Liver (tissue), 9 donors: Measurements from ENCODE around the gene OR4C6. TPM values are rescaled to one million over a fixed set of nuclear protein-coding genes. Genes with fewer than 3 reads are reported as not detected.

Source experiments
- DNase-seq: peaks from one replicate; pipeline ENCODE4 v3.0.0-alpha.2; 2017; ENCODE audit warnings: low spot score
- H3K27ac ChIP-seq, 2 donors: one replicate each; pipeline ENCODE4 v1.7.0; 2013; ENCODE audit warnings: inconsistent platforms in 2 of 2, low read length in 2 of 2, control low read depth in 1 of 2, low read depth in 1 of 2, mild to moderate bottlenecking in 1 of 2
- H3K27me3 ChIP-seq, 4 donors: one replicate each; pipeline versions ENCODE4 v1.6.1 to v1.7.0; 2013; ENCODE audit warnings: low read length in 3 of 4, inconsistent platforms in 1 of 4, mild to moderate bottlenecking in 1 of 4, moderate library complexity in 1 of 4; ENCODE audit not compliant: control insufficient read depth in 4 of 4, insufficient read depth in 4 of 4
- H3K36me3 ChIP-seq, 4 donors: one replicate each; pipeline versions ENCODE4 v1.6.1 to v1.7.0; 2013; ENCODE audit warnings: low read length in 3 of 4, mild to moderate bottlenecking in 3 of 4, low read depth in 1 of 4, moderate library complexity in 1 of 4; ENCODE audit not compliant: control insufficient read depth in 4 of 4, insufficient read depth in 3 of 4
- H3K4me1 ChIP-seq, 4 donors: one replicate each; pipeline versions ENCODE4 v1.6.1 to v1.7.0; 2013; ENCODE audit warnings: low read length in 3 of 4, mild to moderate bottlenecking in 3 of 4, moderate library complexity in 1 of 4; ENCODE audit not compliant: control insufficient read depth in 4 of 4, insufficient read depth in 4 of 4
- H3K4me3 ChIP-seq, 3 donors: one replicate each; pipeline versions ENCODE4 v1.6.1 to v1.7.0; 2013; ENCODE audit warnings: low read length in 3 of 3, control low read depth in 1 of 3, low read depth in 1 of 3, mild to moderate bottlenecking in 1 of 3
- H3K9ac ChIP-seq, 2 donors: one replicate each; pipeline ENCODE4 v1.7.0; 2013; ENCODE audit warnings: low read length in 2 of 2, mild to moderate bottlenecking in 2 of 2, moderate library complexity in 2 of 2, control low read depth in 1 of 2, low read depth in 1 of 2
- H3K9me3 ChIP-seq, 4 donors: one replicate each; pipeline versions ENCODE4 v1.6.1 to v1.7.0; 2013; ENCODE audit warnings: low read length in 3 of 4; ENCODE audit not compliant: control insufficient read depth in 4 of 4
- ATF3 ChIP-seq: IDR thresholded peaks from 2 replicates; pipeline ENCODE4 v1.6.1; 2016; ENCODE audit warnings: antibody characterized with exemption
- CTCF ChIP-seq: fragments of 150-350 bp; IDR thresholded peaks from 2 replicates; pipeline ENCODE4 v1.5.1; 2017; ENCODE audit warnings: improper control_type of control experiment, low read depth, low read length; ENCODE audit not compliant: missing input control
- FOXA1 ChIP-seq: IDR thresholded peaks from 2 replicates; pipeline ENCODE4 v1.6.1; 2016; ENCODE audit warnings: antibody characterized with exemption
- FOXA2 ChIP-seq: IDR thresholded peaks from 2 replicates; pipeline ENCODE4 v1.6.1; 2016; ENCODE audit warnings: antibody characterized with exemption
- HNF4A ChIP-seq, 2 donors: conservative IDR thresholded peaks; 2 replicates each; pipeline ENCODE4 v1.6.1; 2016; ENCODE audit warnings: antibody characterized with exemption in 2 of 2, mild to moderate bottlenecking in 2 of 2
- HNF4G ChIP-seq: IDR thresholded peaks from 2 replicates; pipeline ENCODE4 v1.6.1; 2016; ENCODE audit warnings: antibody characterized with exemption
- JUND ChIP-seq, 2 donors: IDR thresholded peaks; 2 replicates each; pipeline ENCODE4 v1.6.1; 2016; ENCODE audit warnings: antibody characterized with exemption in 2 of 2
- MAX ChIP-seq: IDR thresholded peaks from 2 replicates; pipeline ENCODE4 v1.6.1; 2016; ENCODE audit warnings: antibody characterized with exemption
- NR2F2 ChIP-seq: IDR thresholded peaks from 2 replicates; pipeline ENCODE4 v1.6.1; 2016; ENCODE audit warnings: antibody characterized with exemption
- RAD21 ChIP-seq, 2 donors: IDR thresholded peaks; 2 replicates each; pipeline ENCODE4 v1.6.1; 2016; ENCODE audit warnings: antibody characterized with exemption in 2 of 2, mild to moderate bottlenecking in 2 of 2
- REST ChIP-seq: IDR thresholded peaks from 2 replicates; pipeline ENCODE4 v1.6.1; 2016; ENCODE audit warnings: antibody characterized with exemption, mild to moderate bottlenecking
- RXRA ChIP-seq, 2 donors: IDR thresholded peaks; 2 replicates each; pipeline ENCODE4 v1.6.1; 2017 to 2018; ENCODE audit warnings: antibody characterized with exemption in 2 of 2, mild to moderate bottlenecking in 1 of 2
- SP1 ChIP-seq: IDR thresholded peaks from 2 replicates; pipeline ENCODE4 v1.6.1; 2018; ENCODE audit warnings: antibody characterized with exemption, mild to moderate bottlenecking
- TAF1 ChIP-seq: conservative IDR thresholded peaks from 2 replicates; pipeline ENCODE4 v1.6.1; 2016; ENCODE audit warnings: antibody characterized with exemption, mild to moderate bottlenecking
- YY1 ChIP-seq: IDR thresholded peaks from 2 replicates; pipeline ENCODE4 v1.6.1; 2016; ENCODE audit warnings: antibody characterized with exemption, mild to moderate bottlenecking
- WGBS: extraction: QIAGEN DNeasy Blood & Tissue Kit; methylation state at CpG from one replicate; pipeline ENCODE4 v1.1.7; 2013; 5-methylcytosine and 5-hydroxymethylcytosine counted together
- polyA plus RNA-seq, 2 donors: library from polyadenylated mRNA; stranded (reverse) in 1 of 2; unstranded in 1 of 2; fragments of 200-250 nt in 1 of 2; fragments of >200 nt in 1 of 2; fragmentation: Nextera tagmentation in 1 of 2; extraction: Ambion mirVana in 1 of 2; gene quantifications; one replicate each; pipeline versions ENCODE4 v1.2.1 to v1.2.3, GENCODE V29; 2013 to 2015
- total RNA-seq, 2 donors: library from RNA; depleted of rRNA; stranded (reverse); fragments of >200 nt; gene quantifications; one replicate each; pipeline ENCODE4 v1.2.3, GENCODE V29; 2014
- donor health status: healthy.
- donor health status: healthy.
- donor health status: healthy.
- donor health status: healthy.
- donor health status: healthy.

OR4C6 gene
- total and polyA plus RNA-seq, 4 donors: not detected

GRCh38 chr11:55707029-55707428 is 45.0 kb downstream of the OR4C6 start:
- TF ChIP-seq TAF1 (no peak), HNF4A (conservative IDR thresholded peaks at IDR 0.05) (no peak), MAX (no peak), NR2F2 (no peak), JUND (IDR thresholded peaks at IDR 0.05) (no peak), FOXA1 (no peak), HNF4G (no peak), CTCF (peak; percentile 59), RXRA (IDR thresholded peaks at IDR 0.05) (no peak), RAD21 (IDR thresholded peaks at IDR 0.05) (peak; percentile 69 to 73), REST (no peak), YY1 (no peak), ATF3 (no peak), SP1 (no peak), FOXA2 (no peak)
- Histone ChIP-seq H3K36me3 (no peaks in the 10 kb centered on the region), H3K4me1 (no peaks in the 10 kb centered on the region), H3K27me3 (no peaks in the 10 kb centered on the region), H3K9ac (no peak overlapping the region), H3K9me3 (no peaks in the 10 kb centered on the region), H3K4me3 (no peak overlapping the region), H3K27ac (no peak overlapping the region)
- DNase-seq: no peak

- no peak overlapping the region for H3K4me3 ChIP-seq
- H3K9ac ChIP-seq: no peak overlapping the region
- WGBS: 28% methylated on average over 10 of the region's 10 CpGs
- no peak overlapping the region for H3K27ac ChIP-seq
- no peaks in the 10 kb centered on the region for H3K36me3 ChIP-seq
- no peaks in the 10 kb centered on the region for H3K9me3 ChIP-seq
- H3K27me3 ChIP-seq: peaks cover 0 to 3% (median 0%) of the 10 kb centered on the region in 4 donors
- DNase-seq: no peak
- H3K4me1 ChIP-seq: no peaks in the 10 kb centered on the region
- TF ChIP-seq FOXA2 (no peak), REST (no peak), RXRA (IDR thresholded peaks at IDR 0.05) (no peak), FOXA1 (no peak), MAX (no peak), CTCF (no peak), JUND (IDR thresholded peaks at IDR 0.05) (no peak)
Measured at GRCh38 chr11:55714982-55715888, 53.2 kb downstream of the OR4C6 start.
